Embryonic facial prominence (tissue), 1 donor: ENCODE results near the gene GPS1.
"Not testable (repeated sequence)": the region's sequence is repeated elsewhere in the genome, so short reads cannot be mapped to it uniquely, and the experiment has no call there.

Source experiments
- DNase-seq: peaks from one replicate; pipeline ENCODE4 v3.0.0-alpha.2; 2016; ENCODE audit errors: extremely low spot score

GPS1 gene

DNA sequence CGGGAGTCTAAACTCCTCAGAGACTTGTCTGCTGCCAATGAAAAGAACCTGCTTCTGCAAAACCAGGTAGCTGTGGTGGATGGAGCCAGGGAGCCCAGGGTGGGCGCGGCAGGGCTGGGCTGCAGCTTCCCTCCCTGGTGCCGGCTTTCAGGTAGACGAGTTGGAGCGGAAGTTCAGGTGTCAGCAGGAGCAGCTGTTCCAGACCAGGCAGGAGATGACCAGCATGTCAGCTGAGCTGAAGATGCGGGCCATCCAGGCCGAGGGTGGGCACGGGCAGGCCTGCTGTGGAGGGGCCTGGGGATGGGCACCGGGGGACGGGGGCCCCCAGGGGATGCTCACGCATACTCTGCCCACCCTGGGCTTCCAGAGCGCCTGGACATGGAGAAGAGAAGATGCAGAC lies 23.5 kb upstream of the GPS1 start:
- DNase-seq: no peak

GRCh38 chr17:82028966-82029365 lies 22.7 kb upstream of the GPS1 start:
- no peak for DNase-seq

DNA sequence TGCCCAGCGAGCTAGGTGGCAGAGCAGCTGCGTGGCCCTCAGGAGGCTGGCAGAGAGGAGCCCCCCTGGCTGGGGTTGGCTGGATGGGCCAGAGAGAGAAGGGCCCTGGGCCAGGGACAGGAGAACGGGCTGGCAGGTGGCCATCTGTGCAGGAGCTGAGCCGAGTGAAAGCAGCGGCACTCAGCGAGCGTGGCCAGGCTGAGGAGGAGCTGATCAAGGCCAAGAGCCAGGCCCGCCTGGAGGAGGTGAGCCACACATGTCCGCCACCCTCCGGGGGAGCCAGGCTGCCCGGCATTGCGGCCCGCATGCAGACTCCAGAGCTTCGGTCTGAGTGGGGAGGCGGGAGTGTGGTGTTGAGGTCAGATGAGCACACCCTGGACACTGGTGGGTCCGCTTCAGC lies 22.3 kb upstream of the GPS1 start:
- no peak for DNase-seq

DNA sequence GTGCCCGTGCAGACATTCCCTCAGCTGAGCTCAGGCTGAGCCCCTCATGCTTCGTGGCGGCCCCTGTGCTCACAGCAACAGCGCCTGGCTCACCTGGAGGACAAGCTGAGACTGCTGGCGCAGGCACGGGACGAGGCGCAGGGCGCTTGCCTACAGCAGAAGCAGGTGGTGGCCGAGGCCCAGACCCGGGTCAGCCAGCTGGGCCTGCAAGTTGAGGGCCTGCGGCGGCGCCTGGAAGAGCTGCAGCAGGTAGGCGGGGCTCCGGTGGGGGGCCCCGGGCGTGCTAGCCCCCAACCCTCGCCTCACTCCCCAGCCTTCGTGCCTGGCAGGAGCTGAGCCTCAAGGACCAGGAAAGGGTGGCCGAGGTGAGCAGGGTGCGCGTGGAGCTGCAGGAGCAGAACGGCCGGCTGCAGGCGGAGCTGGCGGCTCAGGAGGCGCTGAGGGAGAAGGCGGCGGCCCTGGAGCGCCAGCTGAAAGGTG lies 21.7 kb upstream of the GPS1 start:
- no peak for DNase-seq

GRCh38 chr17:82030470-82031302 lies 21.0 kb upstream of the GPS1 start:
- no peak for DNase-seq

GRCh38 chr17:82031303-82031884 lies 20.3 kb upstream of the GPS1 start, which contains the start of gene RAC3:
RAC3 (plus strand) TSS chr17:82031678; CDS start chr17:82031762, 84 bp downstream.
- DNase-seq: no peak

- no peak for DNase-seq
These were observed 19.6 kb upstream of the GPS1 start for GRCh38 chr17:82031885-82032627.

GRCh38 chr17:82033359-82034085 lies 18.2 kb upstream of the GPS1 start:
- DNase-seq: no peak

DNA sequence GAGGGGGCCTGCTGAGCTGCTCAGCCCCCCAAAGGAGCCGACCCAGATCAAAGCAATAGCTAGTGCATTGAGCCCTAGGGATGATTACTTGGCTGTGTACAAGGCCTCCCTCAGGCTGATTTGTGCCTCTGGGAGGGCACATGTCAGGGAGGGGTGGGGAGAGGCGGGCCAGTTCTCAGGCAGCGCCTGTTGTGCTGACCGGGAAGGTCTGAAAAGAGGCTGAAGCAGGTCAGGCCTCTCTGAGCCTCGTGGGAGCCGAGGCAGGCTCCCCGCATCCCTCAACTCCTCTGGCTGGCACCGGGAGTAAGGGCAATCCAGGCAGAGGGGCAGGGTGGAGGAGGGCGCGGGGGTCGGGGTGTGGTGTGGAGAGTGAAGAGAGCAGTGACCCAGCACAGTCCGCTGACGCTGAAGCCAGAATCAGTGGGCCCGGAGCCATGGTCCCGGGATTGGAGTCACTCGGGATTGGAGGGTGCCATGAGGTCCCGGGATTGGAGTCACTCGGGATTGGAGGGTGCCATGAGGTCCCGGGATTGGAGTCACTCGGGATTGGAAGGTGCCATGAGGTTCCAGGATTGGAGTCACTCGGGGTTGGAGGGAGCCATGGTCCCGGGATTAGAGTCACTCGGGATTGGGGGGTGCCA lies 17.2 kb upstream of the GPS1 start:
- no peak for DNase-seq

DNA sequence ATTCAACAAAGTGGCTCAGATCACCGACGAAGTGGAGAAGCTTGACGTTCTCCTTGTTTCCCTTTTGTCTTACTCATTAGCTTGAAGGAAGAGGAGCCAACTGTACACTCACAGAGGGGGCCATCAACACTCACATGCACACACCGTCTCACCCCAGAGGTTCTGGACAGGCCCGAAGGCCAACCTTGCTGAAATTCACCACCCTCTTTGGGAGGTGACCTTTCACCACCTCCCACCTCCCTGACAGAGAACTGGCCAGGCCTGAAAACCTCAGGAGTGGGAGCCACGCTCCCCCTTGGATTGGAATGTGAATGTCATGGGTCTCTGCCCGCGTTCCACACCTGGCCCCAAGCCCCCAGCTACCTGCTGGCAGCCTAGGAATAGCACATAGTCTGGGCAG lies 16.2 kb upstream of the GPS1 start:
- no peak for DNase-seq

- no peak for DNase-seq
These were observed 15.6 kb upstream of the GPS1 start for GRCh38 chr17:82035956-82036633.

DNA sequence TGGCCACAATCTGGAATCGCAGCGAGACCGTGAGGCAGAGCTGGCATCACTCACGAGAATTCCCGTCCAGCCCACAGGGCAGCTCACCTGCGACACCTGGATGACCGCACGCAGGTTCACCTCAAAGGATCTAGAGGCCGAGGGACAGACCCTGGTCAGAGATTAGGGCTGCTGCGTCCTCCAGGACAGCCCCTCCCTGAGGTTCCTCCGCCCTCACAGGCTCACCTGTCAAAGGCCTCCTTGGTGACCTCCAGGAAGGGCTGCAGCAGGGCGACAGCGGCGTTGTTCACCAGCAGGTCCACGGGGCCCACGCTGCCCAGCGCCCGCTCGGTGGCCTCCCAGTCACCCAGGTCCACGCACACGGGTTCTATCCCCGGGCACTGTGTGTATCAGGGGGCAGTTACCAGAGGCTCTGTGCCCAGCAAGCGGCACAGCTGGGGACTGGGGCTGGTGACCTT lies 15.0 kb upstream of the GPS1 start:
- DNase-seq: no peak

- DNase-seq: peak; percentile 75
These were observed 14.4 kb upstream of the GPS1 start, which contains the start of gene DCXR for GRCh38 chr17:82037092-82037888. DCXR (minus strand) TSS chr17:82037697; CDS start chr17:82037682, 15 bp downstream.

- no peak for DNase-seq
These were observed 13.9 kb upstream of the GPS1 start for GRCh38 chr17:82037889-82038195.

GRCh38 chr17:82038796-82039409 lies 12.8 kb upstream of the GPS1 start:
- DNase-seq: not testable (repeated sequence)

DNA sequence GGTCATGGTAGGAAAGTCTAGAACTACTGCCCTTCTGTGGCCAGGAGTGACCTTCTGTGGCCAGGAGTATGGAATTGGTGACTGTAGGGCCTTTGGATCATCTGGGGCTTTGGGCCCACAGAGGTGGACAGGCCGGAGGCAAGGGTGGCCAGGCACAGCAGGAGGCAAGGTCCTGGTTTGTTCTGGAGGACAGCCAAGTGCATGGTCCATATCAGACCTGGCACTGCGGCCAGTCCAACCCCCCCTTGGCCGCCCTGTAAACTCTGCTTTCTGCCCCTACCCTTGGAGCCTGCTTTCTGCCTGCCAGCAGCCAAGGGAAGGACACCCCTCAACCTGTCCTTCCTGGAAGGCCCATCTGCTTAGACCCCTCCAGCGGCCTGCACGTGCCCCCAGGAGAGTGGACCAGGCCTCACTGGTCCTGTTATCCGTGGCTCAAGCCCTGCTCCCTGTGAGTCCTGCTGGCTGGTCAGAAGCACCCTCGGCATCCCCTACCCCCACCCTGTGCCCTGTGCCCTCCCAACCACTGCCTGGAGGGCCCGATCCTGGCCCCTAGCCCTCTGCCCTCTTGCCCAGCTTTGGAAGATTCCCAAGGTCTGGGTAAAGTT lies 11.9 kb upstream of the GPS1 start:
- no peak for DNase-seq

GRCh38 chr17:82041144-82041814 lies 10.4 kb upstream of the GPS1 start:
- DNase-seq: no peak

GRCh38 chr17:82042649-82043048 lies 9.0 kb upstream of the GPS1 start:
- DNase-seq: no peak
